SK-N-SH (cell line): ENCODE measurements around the gene RBM28. TPM values are rescaled to one million over a fixed set of nuclear protein-coding genes. Genes with fewer than 3 reads are reported as not detected.

Experiments
- CTCF ChIA-PET: fragments of 300-600, 350-600 bp; formaldehyde crosslinking; extraction: SDS; loops from one replicate; lab custom pipeline; 2021; lab: Yijun Ruan, JAX
- POLR2A ChIA-PET: fragments of 350-600 bp; sonication (Branson Sonifier 250); formaldehyde crosslinking; extraction: SDS; loops from one replicate; lab custom pipeline; 2020; ENCODE audit warnings: antibody characterized with exemption, inconsistent platforms; lab: Yijun Ruan, JAX
- DNase-seq: peaks from one replicate; pipeline ENCODE4 v3.0.0; 2012
- H2AFZ ChIP-seq: fragments of 200-600 bp; sonication (generic); 2 replicates; pipeline ENCODE4 v1.8.1; 2016; ENCODE audit warnings: antibody characterized with exemption, mild to moderate bottlenecking, low read depth
- H3F3A ChIP-seq: fragments of 200-600 bp; sonication (generic); replicated peaks from 2 replicates; pipeline ENCODE3; 2016; ENCODE audit warnings: antibody characterized with exemption, mild to moderate bottlenecking; ENCODE audit not compliant: insufficient read depth
- H3K27ac ChIP-seq, 2 experiments: fragments of 200-500 bp in 1 of 2; fragments of 200-600 bp in 1 of 2; sonication (Bioruptor generic) in 1 of 2; sonication (generic), shearing (Covaris generic) in 1 of 2; 2 replicates each; pipeline versions ENCODE4 v1.5.1 to v1.6.1; 2014 to 2016; ENCODE audit warnings: low read depth in 2 of 2, inconsistent platforms in 1 of 2, low read length in 1 of 2, mild to moderate bottlenecking in 1 of 2, mixed read lengths in 1 of 2
- H3K27me3 ChIP-seq: fragments of 200-600 bp; sonication (generic), shearing (Covaris generic); 2 replicates; pipeline ENCODE4 v1.6.1; 2016; ENCODE audit warnings: mixed run types; ENCODE audit not compliant: insufficient read depth
- H3K36me3 ChIP-seq, 2 experiments: fragments of 200-500 bp in 1 of 2; fragments of 200-600 bp in 1 of 2; sonication (Bioruptor generic) in 1 of 2; sonication (generic) in 1 of 2; replicated peaks in 1 of 2; 2 replicates each; pipeline versions ENCODE3 to v1.5.1; 2014 to 2016; ENCODE audit warnings: low read length in 1 of 2, mild to moderate bottlenecking in 1 of 2; ENCODE audit not compliant: insufficient read depth in 2 of 2, control insufficient read depth in 1 of 2
- H3K4me1 ChIP-seq, 2 experiments: fragments of 200-500 bp in 1 of 2; fragments of 200-600 bp in 1 of 2; sonication (Bioruptor generic) in 1 of 2; sonication (generic), shearing (Covaris generic) in 1 of 2; 2 replicates each; pipeline versions ENCODE4 v1.5.1 to v1.6.1; 2014 to 2016; ENCODE audit warnings: low read depth in 1 of 2, low read length in 1 of 2, mixed run types in 1 of 2; ENCODE audit not compliant: insufficient read depth in 2 of 2, control insufficient read depth in 1 of 2
- H3K4me2 ChIP-seq: fragments of 200-600 bp; sonication (generic), shearing (Covaris generic); 2 replicates; pipeline ENCODE4 v1.6.1; 2017; ENCODE audit warnings: mixed run types
- H3K4me3 ChIP-seq, 2 experiments: fragments of 200-500 bp in 1 of 2; fragments of 200-600 bp in 1 of 2; sonication (Bioruptor generic) in 1 of 2; sonication (generic), shearing (Covaris generic) in 1 of 2; 2 replicates each; pipeline versions ENCODE4 v1.5.1 to v1.8.1; 2014 to 2016; ENCODE audit warnings: low read depth in 2 of 2, inconsistent platforms in 1 of 2, low read length in 1 of 2, mild to moderate bottlenecking in 1 of 2, mixed read lengths in 1 of 2, moderate library complexity in 1 of 2
- H3K79me2 ChIP-seq: fragments of 200-600 bp; sonication (generic); 2 replicates; pipeline ENCODE4 v1.8.1; 2017; ENCODE audit warnings: mild to moderate bottlenecking; ENCODE audit not compliant: insufficient read depth
- H3K9ac ChIP-seq: fragments of 200-600 bp; sonication (generic); 2 replicates; pipeline ENCODE4 v1.6.1; 2017; ENCODE audit warnings: mixed run types
- H3K9me2 ChIP-seq: fragments of 200-600 bp; sonication (generic); 2 replicates; pipeline ENCODE4 v1.6.1; 2017; ENCODE audit warnings: mixed run types
- H3K9me3 ChIP-seq: fragments of 200-600 bp; sonication (generic); 2 replicates; pipeline ENCODE4 v1.6.1; 2017; ENCODE audit warnings: mixed run types, mild to moderate bottlenecking, moderate library complexity
- H4K20me1 ChIP-seq: fragments of 200-600 bp; sonication (generic); 2 replicates; pipeline ENCODE4 v1.6.1; 2017; ENCODE audit warnings: mild to moderate bottlenecking, mixed run types; ENCODE audit not compliant: insufficient read depth
- CHD2 ChIP-seq: fragments of 150-350 bp; IDR thresholded peaks from 2 replicates; pipeline ENCODE4 v1.6.1; 2018; ENCODE audit warnings: low read length; ENCODE audit not compliant: partially characterized antibody
- ELF1 ChIP-seq: IDR thresholded peaks from 2 replicates; pipeline ENCODE4 v1.4.0; 2012
- EZH2phosphoT487 ChIP-seq: fragments of 200-600 bp; sonication (generic); IDR thresholded peaks from 2 replicates; pipeline ENCODE4 v1.6.1; 2017; ENCODE audit warnings: low read depth, mixed run types, mild to moderate bottlenecking, antibody characterized with exemption, moderate library complexity, borderline replicate concordance
- FOXJ3 ChIP-seq: sonication (generic); formaldehyde crosslinking; IDR thresholded peaks from 2 replicates; pipeline ENCODE4 v1.5.1; 2020; ENCODE audit warnings: mild to moderate bottlenecking, missing genetic modification reagents
- FOXM1 ChIP-seq: IDR thresholded peaks from 2 replicates; pipeline ENCODE4 v1.4.0; 2012; ENCODE audit warnings: low read depth, mild to moderate bottlenecking
- GATA2 ChIP-seq: sonication (generic); formaldehyde crosslinking; IDR thresholded peaks from 2 replicates; pipeline ENCODE4 v1.5.0; 2020; ENCODE audit warnings: mild to moderate bottlenecking, missing genetic modification reagents
- MEF2A ChIP-seq: IDR thresholded peaks from 2 replicates; pipeline ENCODE4 v1.4.0; 2012; ENCODE audit warnings: low read depth, borderline replicate concordance
- NFIC ChIP-seq: IDR thresholded peaks from 2 replicates; pipeline ENCODE4 v1.4.0; 2012; ENCODE audit warnings: borderline replicate concordance
- NRF1 ChIP-seq: IDR thresholded peaks from 2 replicates; pipeline ENCODE4 v1.6.1; 2012; ENCODE audit warnings: low read depth, mild to moderate bottlenecking, low read length
- POLR2AphosphoS5 ChIP-seq: IDR thresholded peaks from 2 replicates; pipeline ENCODE4 v1.6.1; 2012; ENCODE audit warnings: low read depth, low read length
- SIN3A ChIP-seq: IDR thresholded peaks from 2 replicates; pipeline ENCODE4 v1.6.1; 2012; ENCODE audit warnings: low read depth, mild to moderate bottlenecking, low read length, moderate library complexity, borderline replicate concordance
- SMC3 ChIP-seq: IDR thresholded peaks from 2 replicates; pipeline ENCODE4 v1.6.1; 2012; ENCODE audit warnings: low read depth, low read length, improper control_type of control experiment
- TEAD4 ChIP-seq: IDR thresholded peaks from 2 replicates; pipeline ENCODE4 v1.4.0; 2012; ENCODE audit warnings: mild to moderate bottlenecking, borderline replicate concordance; ENCODE audit not compliant: insufficient read depth
- WGBS: methylation state at CpG from one replicate; pipeline ENCODE4 v1.1.6; 2017; ENCODE audit warnings: low lambda C conversion rate; 5-methylcytosine and 5-hydroxymethylcytosine counted together
- polyA plus RNA-seq, 3 experiments: library from polyadenylated mRNA; depleted of rRNA; stranded (reverse); fragments of >200 nt; gene quantifications; 2 replicates each; pipeline ENCODE4 v1.2.3, GENCODE V29; 2012
- TF ChIP-seq, protein P1 (sequence below): IDR thresholded peaks from 2 replicates; pipeline ENCODE4; 2012
- TF ChIP-seq, protein P2 (sequence below): IDR thresholded peaks from 2 replicates; pipeline ENCODE4 v1.6.1; 2012; ENCODE audit warnings: mild to moderate bottlenecking, low read depth, low read length, moderate library complexity
- TF ChIP-seq, protein P3 (sequence below): fragments of 150-350 bp; IDR thresholded peaks from 2 replicates; pipeline ENCODE4 v1.6.1; 2017; ENCODE audit warnings: antibody characterized with exemption, low read length, low read depth, borderline replicate concordance
- TF ChIP-seq, protein P4 (sequence below): IDR thresholded peaks from 2 replicates; pipeline ENCODE4 v1.4.0; 2012; ENCODE audit warnings: low read depth

The RBM28 gene
- polyA plus RNA-seq, 1 of the 3 experiments (the other 2 are of a cell fraction): 29.1 TPM

DNA sequence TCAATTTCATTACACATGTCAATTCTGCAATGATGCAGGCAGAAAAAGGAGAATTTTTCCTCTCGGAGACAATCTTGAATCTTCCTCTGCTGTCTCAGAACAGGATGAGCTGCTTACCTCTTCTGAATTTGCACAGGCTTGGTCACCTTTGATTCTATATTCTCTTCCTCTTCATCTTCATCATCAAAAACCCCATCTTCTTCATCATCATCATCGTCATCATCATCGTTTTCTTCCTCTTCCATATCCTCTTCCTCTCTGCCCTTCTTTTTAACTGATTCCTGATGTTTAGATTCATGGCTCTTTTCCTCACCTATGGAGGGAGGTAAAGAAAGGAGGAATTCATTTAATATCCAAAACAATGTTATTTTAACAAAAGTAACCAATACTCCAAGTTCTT is 8.0 kb downstream of the RBM28 start:
- Histone ChIP-seq H2AFZ (no peak overlapping the region), H3K79me2 (peaks cover 13% of the 10 kb centered on the region; the same call in 1 of the 2 replicates), H3K4me3 (no peak overlapping the region), H3K36me3 (peaks cover 83 to 84% of the 10 kb centered on the region in 2 experiments), H3K9ac (no peak overlapping the region), H4K20me1 (no peaks in the 10 kb centered on the region), H3K27ac (no peak overlapping the region), H3K9me3 (no peaks in the 10 kb centered on the region), H3K4me1 (no peaks in the 10 kb centered on the region), H3K4me2 (no peak overlapping the region), H3K27me3 (no peaks in the 10 kb centered on the region), H3K9me2 (no peaks in the 10 kb centered on the region), H3F3A (no peaks in the 10 kb centered on the region)
- POLR2A ChIA-PET: no interaction called here
- DNase-seq: no peak
- 95% methylated on average over 3 of the region's 3 CpGs for WGBS
- TF ChIP-seq EZH2phosphoT487 (no peak), SMC3 (no peak), NFIC (no peak), SIN3A (no peak), NRF1 (no peak), FOXM1 (no peak), FOXJ3 (CRISPR knock-in tag) (no peak), GATA2 (no peak), ELF1 (no peak), POLR2AphosphoS5 (no peak), MEF2A (no peak), TEAD4 (no peak), CHD2 (no peak)
- TF ChIP-seq, protein P1, sequence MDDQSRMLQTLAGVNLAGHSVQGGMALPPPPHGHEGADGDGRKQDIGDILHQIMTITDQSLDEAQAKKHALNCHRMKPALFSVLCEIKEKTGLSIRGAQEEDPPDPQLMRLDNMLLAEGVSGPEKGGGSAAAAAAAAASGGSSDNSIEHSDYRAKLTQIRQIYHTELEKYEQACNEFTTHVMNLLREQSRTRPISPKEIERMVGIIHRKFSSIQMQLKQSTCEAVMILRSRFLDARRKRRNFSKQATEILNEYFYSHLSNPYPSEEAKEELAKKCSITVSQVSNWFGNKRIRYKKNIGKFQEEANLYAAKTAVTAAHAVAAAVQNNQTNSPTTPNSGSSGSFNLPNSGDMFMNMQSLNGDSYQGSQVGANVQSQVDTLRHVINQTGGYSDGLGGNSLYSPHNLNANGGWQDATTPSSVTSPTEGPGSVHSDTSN: no peak
- TF ChIP-seq, protein P2, sequence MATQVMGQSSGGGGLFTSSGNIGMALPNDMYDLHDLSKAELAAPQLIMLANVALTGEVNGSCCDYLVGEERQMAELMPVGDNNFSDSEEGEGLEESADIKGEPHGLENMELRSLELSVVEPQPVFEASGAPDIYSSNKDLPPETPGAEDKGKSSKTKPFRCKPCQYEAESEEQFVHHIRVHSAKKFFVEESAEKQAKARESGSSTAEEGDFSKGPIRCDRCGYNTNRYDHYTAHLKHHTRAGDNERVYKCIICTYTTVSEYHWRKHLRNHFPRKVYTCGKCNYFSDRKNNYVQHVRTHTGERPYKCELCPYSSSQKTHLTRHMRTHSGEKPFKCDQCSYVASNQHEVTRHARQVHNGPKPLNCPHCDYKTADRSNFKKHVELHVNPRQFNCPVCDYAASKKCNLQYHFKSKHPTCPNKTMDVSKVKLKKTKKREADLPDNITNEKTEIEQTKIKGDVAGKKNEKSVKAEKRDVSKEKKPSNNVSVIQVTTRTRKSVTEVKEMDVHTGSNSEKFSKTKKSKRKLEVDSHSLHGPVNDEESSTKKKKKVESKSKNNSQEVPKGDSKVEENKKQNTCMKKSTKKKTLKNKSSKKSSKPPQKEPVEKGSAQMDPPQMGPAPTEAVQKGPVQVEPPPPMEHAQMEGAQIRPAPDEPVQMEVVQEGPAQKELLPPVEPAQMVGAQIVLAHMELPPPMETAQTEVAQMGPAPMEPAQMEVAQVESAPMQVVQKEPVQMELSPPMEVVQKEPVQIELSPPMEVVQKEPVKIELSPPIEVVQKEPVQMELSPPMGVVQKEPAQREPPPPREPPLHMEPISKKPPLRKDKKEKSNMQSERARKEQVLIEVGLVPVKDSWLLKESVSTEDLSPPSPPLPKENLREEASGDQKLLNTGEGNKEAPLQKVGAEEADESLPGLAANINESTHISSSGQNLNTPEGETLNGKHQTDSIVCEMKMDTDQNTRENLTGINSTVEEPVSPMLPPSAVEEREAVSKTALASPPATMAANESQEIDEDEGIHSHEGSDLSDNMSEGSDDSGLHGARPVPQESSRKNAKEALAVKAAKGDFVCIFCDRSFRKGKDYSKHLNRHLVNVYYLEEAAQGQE: no peak
- TF ChIP-seq, protein P3, sequence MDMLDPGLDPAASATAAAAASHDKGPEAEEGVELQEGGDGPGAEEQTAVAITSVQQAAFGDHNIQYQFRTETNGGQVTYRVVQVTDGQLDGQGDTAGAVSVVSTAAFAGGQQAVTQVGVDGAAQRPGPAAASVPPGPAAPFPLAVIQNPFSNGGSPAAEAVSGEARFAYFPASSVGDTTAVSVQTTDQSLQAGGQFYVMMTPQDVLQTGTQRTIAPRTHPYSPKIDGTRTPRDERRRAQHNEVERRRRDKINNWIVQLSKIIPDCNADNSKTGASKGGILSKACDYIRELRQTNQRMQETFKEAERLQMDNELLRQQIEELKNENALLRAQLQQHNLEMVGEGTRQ: no peak
- TF ChIP-seq, protein P4, sequence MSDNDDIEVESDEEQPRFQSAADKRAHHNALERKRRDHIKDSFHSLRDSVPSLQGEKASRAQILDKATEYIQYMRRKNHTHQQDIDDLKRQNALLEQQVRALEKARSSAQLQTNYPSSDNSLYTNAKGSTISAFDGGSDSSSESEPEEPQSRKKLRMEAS: no peak
- CTCF ChIA-PET: interaction anchor here (2.8 kb wide), 1 partner anchor 91 kb away, joined by 16 read pairs; no protein-coding TSS in a partner anchor
